ENCODE measurements around the gene NBEAL1.

Gene NBEAL1

DNA sequence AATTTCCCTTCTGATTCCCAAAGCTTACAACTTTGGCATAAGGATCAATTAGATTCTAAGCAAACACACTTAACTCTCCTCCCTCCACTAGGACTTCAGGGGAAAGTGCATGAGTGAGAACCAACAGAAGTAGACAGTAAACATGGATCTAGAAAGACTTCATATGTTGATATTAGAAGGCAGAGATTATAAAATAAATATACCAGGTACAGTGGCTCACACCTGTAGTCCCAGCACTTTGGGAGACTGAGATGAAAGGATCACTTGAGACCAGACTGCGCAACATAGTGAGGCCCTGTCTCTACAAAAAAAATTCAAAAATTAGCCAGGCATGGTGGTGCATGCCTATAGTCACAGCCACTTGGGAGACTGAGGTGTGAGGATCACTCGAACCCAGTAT lies 15.9 kb downstream of the NBEAL1 start:
- H3K79me2 ChIP-seq (ENCODE audit: low read length): no peaks in the 10 kb centered on the region
- no peaks in the 10 kb centered on the region for H4K20me1 ChIP-seq (ENCODE audit: insufficient read depth, low read length)
- no peaks in the 10 kb centered on the region for H3K27me3 ChIP-seq (replicated peaks; ENCODE audit: insufficient read depth, low read length)
- H3K4me2 ChIP-seq (ENCODE audit: low read depth, low read length): no peak overlapping the region
- H3K4me1 ChIP-seq (ENCODE audit: low read length): no peaks in the 10 kb centered on the region
- H3K9me2 ChIP-seq (replicated peaks; ENCODE audit: insufficient read depth, low read length): no peaks in the 10 kb centered on the region
- H3K9ac ChIP-seq (ENCODE audit: low read length): no peak overlapping the region
- no peak for DNase-seq
- TF ChIP-seq, protein P1, sequence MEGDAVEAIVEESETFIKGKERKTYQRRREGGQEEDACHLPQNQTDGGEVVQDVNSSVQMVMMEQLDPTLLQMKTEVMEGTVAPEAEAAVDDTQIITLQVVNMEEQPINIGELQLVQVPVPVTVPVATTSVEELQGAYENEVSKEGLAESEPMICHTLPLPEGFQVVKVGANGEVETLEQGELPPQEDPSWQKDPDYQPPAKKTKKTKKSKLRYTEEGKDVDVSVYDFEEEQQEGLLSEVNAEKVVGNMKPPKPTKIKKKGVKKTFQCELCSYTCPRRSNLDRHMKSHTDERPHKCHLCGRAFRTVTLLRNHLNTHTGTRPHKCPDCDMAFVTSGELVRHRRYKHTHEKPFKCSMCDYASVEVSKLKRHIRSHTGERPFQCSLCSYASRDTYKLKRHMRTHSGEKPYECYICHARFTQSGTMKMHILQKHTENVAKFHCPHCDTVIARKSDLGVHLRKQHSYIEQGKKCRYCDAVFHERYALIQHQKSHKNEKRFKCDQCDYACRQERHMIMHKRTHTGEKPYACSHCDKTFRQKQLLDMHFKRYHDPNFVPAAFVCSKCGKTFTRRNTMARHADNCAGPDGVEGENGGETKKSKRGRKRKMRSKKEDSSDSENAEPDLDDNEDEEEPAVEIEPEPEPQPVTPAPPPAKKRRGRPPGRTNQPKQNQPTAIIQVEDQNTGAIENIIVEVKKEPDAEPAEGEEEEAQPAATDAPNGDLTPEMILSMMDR (IDR thresholded peaks at IDR 0.05; ENCODE audit: low read length): no peak
- H3K4me3 ChIP-seq (ENCODE audit: low read length): no peak overlapping the region
- H3F3A ChIP-seq (ENCODE audit: insufficient read depth, low read length): no peaks in the 10 kb centered on the region
- H3K9me3 ChIP-seq (replicated peaks; ENCODE audit: insufficient read depth, low read length): no peaks in the 10 kb centered on the region
- H2AFZ ChIP-seq (ENCODE audit: low read length): no peak overlapping the region
- no peak overlapping the region for H3K27ac ChIP-seq (ENCODE audit: low read length)
- no peaks in the 10 kb centered on the region for H3K36me3 ChIP-seq (replicated peaks; ENCODE audit: insufficient read depth, low read length)

DNA sequence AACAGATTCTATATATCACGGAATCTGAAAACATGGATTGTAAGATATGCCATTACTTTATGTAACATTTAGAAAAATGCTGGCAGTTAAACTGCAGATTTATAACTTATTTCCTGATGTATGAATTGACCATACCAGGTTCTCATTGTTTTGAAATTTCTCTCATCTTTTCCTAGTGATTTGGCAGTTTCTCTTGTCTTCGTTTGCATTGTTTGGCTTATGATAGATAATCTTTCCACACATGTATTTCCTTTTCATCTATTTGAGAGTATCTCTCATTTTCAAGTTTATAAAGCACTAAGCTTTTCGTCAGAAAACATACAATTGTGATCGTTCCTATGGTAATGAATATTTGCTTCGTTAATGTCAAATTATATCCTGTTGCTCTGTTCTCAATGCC lies 16.3 kb downstream of the NBEAL1 start:
- Histone ChIP-seq H3K9ac (ENCODE audit: low read length) (no peak overlapping the region), H3K27ac (ENCODE audit: low read length) (no peak overlapping the region), H3K79me2 (ENCODE audit: low read length) (no peaks in the 10 kb centered on the region), H3K4me3 (ENCODE audit: low read length) (no peak overlapping the region), H3K4me2 (ENCODE audit: low read depth, low read length) (no peak overlapping the region), H3K4me1 (ENCODE audit: low read length) (no peaks in the 10 kb centered on the region), H3K9me3 (replicated peaks; ENCODE audit: insufficient read depth, low read length) (no peaks in the 10 kb centered on the region), H3K27me3 (replicated peaks; ENCODE audit: insufficient read depth, low read length) (no peaks in the 10 kb centered on the region), H3K36me3 (replicated peaks; ENCODE audit: insufficient read depth, low read length) (no peaks in the 10 kb centered on the region), H2AFZ (ENCODE audit: low read length) (no peak overlapping the region), H4K20me1 (ENCODE audit: insufficient read depth, low read length) (no peaks in the 10 kb centered on the region), H3K9me2 (replicated peaks; ENCODE audit: insufficient read depth, low read length) (no peaks in the 10 kb centered on the region), H3F3A (ENCODE audit: insufficient read depth, low read length) (no peaks in the 10 kb centered on the region)
- no peak for DNase-seq
- no peak for TF ChIP-seq EZH2phosphoT487 (IDR thresholded peaks at IDR 0.05; ENCODE audit: low read length)
- no peak for TF ChIP-seq EZH2 (optimal IDR thresholded peaks at IDR 0.05; ENCODE audit: low read depth, low read length)
- TF ChIP-seq, protein P1 (IDR thresholded peaks at IDR 0.05; ENCODE audit: low read length): no peak

DNA sequence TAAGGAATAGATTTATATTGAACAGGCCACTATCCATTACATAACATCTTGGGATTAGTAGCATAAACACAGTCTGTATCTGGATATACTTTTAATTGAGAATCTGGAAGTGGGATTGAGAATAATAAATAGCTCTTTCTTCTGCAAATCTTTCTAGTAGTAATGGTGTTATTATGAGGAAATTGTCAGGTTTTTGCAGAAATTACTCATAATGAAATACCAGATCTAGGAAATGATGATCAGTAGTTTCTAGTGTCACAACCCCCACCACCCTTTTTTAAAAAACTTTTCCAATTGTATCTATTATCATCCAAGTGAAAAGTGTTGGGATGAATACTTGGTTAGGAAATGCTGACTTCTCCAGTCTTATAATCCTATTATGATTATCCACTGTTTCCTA lies 18.7 kb downstream of the NBEAL1 start:
- TF ChIP-seq, protein P1 (IDR thresholded peaks at IDR 0.05; ENCODE audit: low read length): no peak
- no peak for TF ChIP-seq EZH2phosphoT487 (IDR thresholded peaks at IDR 0.05; ENCODE audit: low read length)
- TF ChIP-seq EZH2 (optimal IDR thresholded peaks at IDR 0.05; ENCODE audit: low read depth, low read length): no peak
- no peak overlapping the region for H3K9ac ChIP-seq (ENCODE audit: low read length)
- no peak overlapping the region for H2AFZ ChIP-seq (ENCODE audit: low read length)
- H3K79me2 ChIP-seq (ENCODE audit: low read length): no peaks in the 10 kb centered on the region
- H3K9me3 ChIP-seq (replicated peaks; ENCODE audit: insufficient read depth, low read length): no peaks in the 10 kb centered on the region
- H3F3A ChIP-seq (ENCODE audit: insufficient read depth, low read length): no peaks in the 10 kb centered on the region
- DNase-seq: no peak
- H3K4me2 ChIP-seq (ENCODE audit: low read depth, low read length): no peak overlapping the region
- no peaks in the 10 kb centered on the region for H3K27me3 ChIP-seq (replicated peaks; ENCODE audit: insufficient read depth, low read length)
- no peak overlapping the region for H3K27ac ChIP-seq (ENCODE audit: low read length)
- no peaks in the 10 kb centered on the region for H4K20me1 ChIP-seq (ENCODE audit: insufficient read depth, low read length)
- no peaks in the 10 kb centered on the region for H3K4me1 ChIP-seq (ENCODE audit: low read length)
- no peak overlapping the region for H3K4me3 ChIP-seq (ENCODE audit: low read length)
- H3K36me3 ChIP-seq (replicated peaks; ENCODE audit: insufficient read depth, low read length): no peaks in the 10 kb centered on the region
- H3K9me2 ChIP-seq (replicated peaks; ENCODE audit: insufficient read depth, low read length): no peaks in the 10 kb centered on the region

All from MM.1S (cell line).